Measurements from ENCODE around the gene DOCK7. TPM values are rescaled to one million over a fixed set of nuclear protein-coding genes. Genes with fewer than 3 reads are reported as not detected.

The DOCK7 gene
- total and polyA plus RNA-seq, 2 donors = 7.4 to 19.2 TPM

DNA sequence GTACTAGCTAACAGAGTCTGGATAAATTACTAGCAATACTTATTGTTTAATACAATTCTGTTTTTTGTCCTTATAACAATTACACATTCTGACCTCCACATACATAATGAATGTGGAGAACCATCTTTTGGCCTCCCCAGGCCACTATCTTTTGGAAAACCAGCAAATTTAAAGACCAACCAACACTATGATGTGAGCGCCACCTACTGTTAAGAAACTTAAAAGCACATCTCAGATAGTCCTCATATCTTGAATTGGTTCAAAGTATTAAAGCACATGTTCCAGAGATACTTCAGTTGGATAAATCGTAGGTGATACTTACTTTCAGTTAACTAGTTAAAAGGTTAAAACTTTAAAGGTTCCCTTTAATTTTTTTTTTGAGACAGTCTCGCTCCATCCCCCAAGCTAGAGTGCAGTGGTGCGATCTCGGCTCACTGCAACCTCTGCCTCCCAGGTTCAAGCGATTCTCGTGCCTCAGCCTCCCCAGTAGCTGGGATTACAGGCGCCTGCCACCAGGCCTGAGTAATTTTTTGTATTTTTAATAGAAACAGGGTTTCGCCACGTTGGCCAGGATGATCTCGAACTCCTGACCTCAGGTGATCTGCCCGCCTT, 280.7 kb downstream of the DOCK7 start:
- DNase-seq (ENCODE audit: low read depth in 6 of 9, low spot score in 9 of 9) = peak; percentile 14 to 75 (median 53)
- Histone ChIP-seq H3K9me3 (ENCODE audit: control insufficient read depth in 2 of 2, insufficient read depth in 1 of 2, low read length in 1 of 2) (no peaks in the 10 kb centered on the region), H3K4me3 (ENCODE audit: low read length in 2 of 2) (no peak overlapping the region), H3K27me3 (ENCODE audit: control insufficient read depth in 2 of 2, insufficient read depth in 1 of 2, low read length in 1 of 2) (no peaks in the 10 kb centered on the region), H3K4me1 (ENCODE audit: control insufficient read depth in 2 of 2, insufficient read depth in 2 of 2, low read length in 2 of 2) (no peaks in the 10 kb centered on the region), H3K27ac (ENCODE audit: low read depth in 1 of 2, low read length in 1 of 2) (no peak overlapping the region), H3K36me3 (ENCODE audit: control insufficient read depth in 2 of 2, insufficient read depth in 2 of 2, low read length in 1 of 2) (no peaks in the 10 kb centered on the region)
- WGBS = 77% methylated on average over 12 of the region's 12 CpGs

DNA sequence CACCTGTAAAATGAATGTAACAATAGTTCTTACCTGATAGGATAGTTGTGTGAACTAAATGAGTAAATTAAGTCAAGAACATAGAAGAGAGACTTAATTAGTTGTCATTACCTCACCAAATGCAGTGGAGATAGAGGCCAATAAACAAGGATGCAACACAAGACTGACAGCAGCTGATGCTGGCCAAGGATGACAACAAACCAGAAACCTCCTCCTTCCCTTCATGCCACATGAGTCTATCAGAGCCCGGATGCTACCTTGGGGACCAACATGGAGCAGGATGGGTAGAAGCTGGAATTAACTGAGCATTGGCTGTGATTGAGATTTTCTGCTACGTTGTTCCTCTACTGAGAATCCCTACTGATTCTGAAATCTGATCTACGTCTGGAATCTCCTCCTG, 281.6 kb downstream of the DOCK7 start:
- no peak overlapping the region for H3K27ac ChIP-seq (ENCODE audit: low read depth in 1 of 2, low read length in 1 of 2)
- no peaks in the 10 kb centered on the region for H3K4me1 ChIP-seq (ENCODE audit: control insufficient read depth in 2 of 2, insufficient read depth in 2 of 2, low read length in 2 of 2)
- H3K36me3 ChIP-seq (ENCODE audit: control insufficient read depth in 2 of 2, insufficient read depth in 2 of 2, low read length in 1 of 2) = no peaks in the 10 kb centered on the region
- no peak overlapping the region for H3K4me3 ChIP-seq (ENCODE audit: low read length in 2 of 2)
- no peaks in the 10 kb centered on the region for H3K27me3 ChIP-seq (ENCODE audit: control insufficient read depth in 2 of 2, insufficient read depth in 1 of 2, low read length in 1 of 2)
- no peak for DNase-seq (ENCODE audit: low read depth in 6 of 9, low spot score in 9 of 9)
- 92% methylated on average over 3 of the region's 3 CpGs for WGBS
- H3K9me3 ChIP-seq (ENCODE audit: control insufficient read depth in 2 of 2, insufficient read depth in 1 of 2, low read length in 1 of 2) = no peaks in the 10 kb centered on the region

DNA sequence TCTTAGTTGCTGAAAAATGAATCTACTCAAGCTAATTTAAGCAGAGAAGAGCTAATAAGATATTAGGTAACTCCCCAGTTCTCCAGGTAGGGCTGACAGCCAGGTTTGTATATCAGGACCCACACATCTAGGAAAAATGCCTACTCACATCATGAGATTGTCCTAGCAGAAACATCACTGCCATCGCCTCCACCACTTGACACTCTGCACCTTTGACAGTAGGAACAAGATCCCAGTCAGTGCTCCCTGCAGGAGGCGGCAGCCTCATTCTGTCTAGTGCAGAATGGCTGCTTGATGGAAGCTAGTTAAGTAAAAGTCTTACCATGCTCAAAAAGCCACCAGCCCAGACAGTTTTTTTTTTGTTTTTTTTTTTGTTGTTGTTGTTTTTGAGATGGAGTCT, 282.9 kb downstream of the DOCK7 start:
- no peak overlapping the region for H3K27ac ChIP-seq (ENCODE audit: low read depth in 1 of 2, low read length in 1 of 2)
- no peak for DNase-seq (ENCODE audit: low read depth in 6 of 9, low spot score in 9 of 9)
- no peaks in the 10 kb centered on the region for H3K27me3 ChIP-seq (ENCODE audit: control insufficient read depth in 2 of 2, insufficient read depth in 1 of 2, low read length in 1 of 2)
- no peaks in the 10 kb centered on the region for H3K4me1 ChIP-seq (ENCODE audit: control insufficient read depth in 2 of 2, insufficient read depth in 2 of 2, low read length in 2 of 2)
- H3K4me3 ChIP-seq (ENCODE audit: low read length in 2 of 2) = no peak overlapping the region
- no peaks in the 10 kb centered on the region for H3K36me3 ChIP-seq (ENCODE audit: control insufficient read depth in 2 of 2, insufficient read depth in 2 of 2, low read length in 1 of 2)
- H3K9me3 ChIP-seq (ENCODE audit: control insufficient read depth in 2 of 2, insufficient read depth in 1 of 2, low read length in 1 of 2) = no peaks in the 10 kb centered on the region
- 95% methylated on average over 2 of the region's 2 CpGs for WGBS

Other genes starting within 250 kb of the DOCK7 start
- not detected for gene ANGPTL3, start 90.9 kb downstream of the DOCK7 start, total RNA-seq
- 0.02 TPM for gene ANGPTL3, start 90.9 kb downstream of the DOCK7 start, polyA plus RNA-seq
- 11.5 TPM for gene ATG4C, start 95.7 kb upstream of the DOCK7 start, total RNA-seq
- gene ATG4C, start 95.7 kb upstream of the DOCK7 start, polyA plus RNA-seq = 13.1 TPM